ENCODE measurements around the gene S100P.

DNA sequence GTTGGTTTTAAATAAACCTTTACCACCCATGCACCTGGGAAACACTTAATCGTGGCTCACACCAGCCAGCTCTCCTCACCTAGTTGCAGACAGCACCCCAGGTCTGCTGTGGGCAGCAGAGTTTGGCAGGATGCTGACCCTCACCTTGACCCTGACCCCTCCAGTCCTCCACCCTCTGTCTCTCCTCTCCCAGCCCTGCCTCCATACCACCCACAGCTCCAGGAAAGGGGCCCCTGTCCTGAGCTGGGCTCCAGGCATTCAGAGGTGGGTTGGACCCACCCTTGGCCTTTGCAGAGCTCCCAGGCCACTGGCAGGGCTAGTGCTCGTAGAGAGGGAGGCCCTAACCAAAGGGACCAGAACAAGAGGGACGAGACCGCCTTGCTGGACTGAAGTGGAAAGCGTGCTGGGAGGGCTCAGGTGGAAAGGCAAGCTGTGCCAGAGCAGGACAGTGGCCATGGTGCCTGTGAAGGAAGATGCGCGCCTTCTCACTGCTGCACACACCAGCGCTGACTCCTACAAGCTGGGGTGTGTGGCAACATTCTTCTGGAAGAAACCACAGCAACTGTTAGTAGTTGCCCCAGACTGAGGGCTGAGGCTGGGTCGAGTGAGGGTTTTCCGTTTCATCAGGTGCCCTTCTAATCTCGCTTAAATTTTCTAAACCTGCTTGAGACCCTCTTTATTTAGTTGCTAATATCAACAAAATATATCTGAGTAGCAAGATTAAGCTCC is 10.7 kb upstream of the S100P start:
- TF ChIP-seq YY1 (IDR thresholded peaks at IDR 0.05; ENCODE audit: insufficient read depth, insufficient read length) (no peak), ZNF274 (IDR thresholded peaks at IDR 0.05; ENCODE audit: low read depth, low read length) (no peak), SUZ12 (IDR thresholded peaks at IDR 0.05; ENCODE audit: extremely low read depth, insufficient read depth, insufficient read length) (no peak)

Data from NT2/D1 (cell line).